Measurements from ENCODE around the gene CCR5AS.

CCR5AS gene

DNA sequence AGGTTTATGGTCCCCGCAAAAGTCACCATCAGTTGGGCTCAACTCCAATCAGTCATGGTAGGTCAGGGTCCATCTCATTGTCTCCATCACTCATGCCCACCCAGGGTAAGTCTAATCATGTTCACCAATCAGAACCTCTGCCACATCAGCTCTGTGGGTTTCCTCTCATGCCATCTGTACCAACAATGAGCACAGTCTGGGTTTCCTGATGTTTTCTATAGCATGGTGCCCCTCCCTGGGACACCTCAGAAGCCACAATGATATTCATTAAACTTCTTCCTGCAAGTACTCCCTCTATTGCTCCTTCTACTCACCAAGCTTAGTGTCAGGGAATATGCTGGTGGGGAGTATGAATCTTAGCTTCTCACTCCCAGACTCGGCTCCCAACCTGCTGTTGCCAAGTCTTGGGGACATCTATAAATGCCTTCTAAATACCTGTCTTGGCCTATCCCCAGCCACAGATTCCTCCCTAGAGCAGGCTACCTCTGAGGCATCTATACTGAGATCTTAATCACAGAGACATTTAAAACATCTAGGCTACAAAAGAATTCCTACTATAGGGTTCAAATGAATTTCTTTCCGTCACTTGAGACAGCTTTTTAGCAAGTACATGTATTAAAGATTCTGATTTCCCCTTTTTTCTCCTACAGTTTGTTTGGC lies 57.9 kb downstream of the CCR5AS start:
- TF ChIP-seq, protein P1, sequence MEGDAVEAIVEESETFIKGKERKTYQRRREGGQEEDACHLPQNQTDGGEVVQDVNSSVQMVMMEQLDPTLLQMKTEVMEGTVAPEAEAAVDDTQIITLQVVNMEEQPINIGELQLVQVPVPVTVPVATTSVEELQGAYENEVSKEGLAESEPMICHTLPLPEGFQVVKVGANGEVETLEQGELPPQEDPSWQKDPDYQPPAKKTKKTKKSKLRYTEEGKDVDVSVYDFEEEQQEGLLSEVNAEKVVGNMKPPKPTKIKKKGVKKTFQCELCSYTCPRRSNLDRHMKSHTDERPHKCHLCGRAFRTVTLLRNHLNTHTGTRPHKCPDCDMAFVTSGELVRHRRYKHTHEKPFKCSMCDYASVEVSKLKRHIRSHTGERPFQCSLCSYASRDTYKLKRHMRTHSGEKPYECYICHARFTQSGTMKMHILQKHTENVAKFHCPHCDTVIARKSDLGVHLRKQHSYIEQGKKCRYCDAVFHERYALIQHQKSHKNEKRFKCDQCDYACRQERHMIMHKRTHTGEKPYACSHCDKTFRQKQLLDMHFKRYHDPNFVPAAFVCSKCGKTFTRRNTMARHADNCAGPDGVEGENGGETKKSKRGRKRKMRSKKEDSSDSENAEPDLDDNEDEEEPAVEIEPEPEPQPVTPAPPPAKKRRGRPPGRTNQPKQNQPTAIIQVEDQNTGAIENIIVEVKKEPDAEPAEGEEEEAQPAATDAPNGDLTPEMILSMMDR (IDR thresholded peaks at IDR 0.05; ENCODE audit: low read depth, low read length) = no peak
- Histone ChIP-seq H3K9me3 (ENCODE audit: low read depth) (no peaks in the 10 kb centered on the region), H3K27me3 (peaks cover 3% of the 10 kb centered on the region), H3K27ac (no peak overlapping the region), H3K4me3 (no peak overlapping the region), H3K36me3 (no peaks in the 10 kb centered on the region), H3K4me1 (ENCODE audit: low read depth) (no peaks in the 10 kb centered on the region)
- DNase-seq (ENCODE audit: low read depth in 1 of 2, low spot score in 1 of 2) = no peak

DNA sequence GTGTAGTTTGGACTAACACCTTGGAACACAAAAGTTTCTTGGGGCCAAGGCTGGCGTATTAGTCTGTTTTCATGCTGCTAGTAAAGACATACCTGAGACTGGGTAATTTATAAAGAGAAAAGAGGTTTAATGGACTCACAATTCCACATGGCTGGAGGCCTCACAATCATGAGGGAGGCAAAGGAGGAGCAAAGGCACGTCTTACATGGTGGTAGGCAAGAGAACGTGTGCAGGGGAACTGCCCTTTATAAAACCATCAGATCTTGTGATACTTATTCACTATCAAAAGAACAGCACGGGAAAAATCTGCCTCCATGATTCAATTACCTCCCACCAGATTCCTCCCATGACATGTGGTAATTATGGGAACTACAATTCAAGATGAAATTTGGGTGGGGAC lies 62.4 kb downstream of the CCR5AS start:
- Histone ChIP-seq H3K27me3 (no peaks in the 10 kb centered on the region), H3K27ac (no peak overlapping the region)

DNA sequence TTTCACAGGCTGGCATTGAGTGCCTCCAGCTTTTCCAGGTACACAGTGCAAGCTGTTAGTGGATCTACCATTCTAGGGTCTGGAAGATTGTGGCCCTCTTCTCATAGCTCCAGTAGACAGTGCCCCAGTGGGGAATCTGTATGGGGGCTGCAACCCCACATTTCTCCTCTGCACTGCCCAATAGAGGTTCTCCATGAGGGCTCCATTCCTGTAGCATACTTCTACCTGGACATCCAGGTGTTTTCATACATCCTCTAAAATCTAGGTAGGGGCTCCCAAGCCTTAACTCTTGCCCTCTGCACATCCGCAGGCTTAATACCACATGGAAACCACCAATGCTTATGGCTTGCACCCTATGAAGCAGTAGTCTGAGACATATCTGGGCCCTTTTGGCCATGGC lies 68.0 kb downstream of the CCR5AS start:
- TF ChIP-seq, protein P1 (IDR thresholded peaks at IDR 0.05; ENCODE audit: low read depth, low read length) = no peak
- no peak overlapping the region for H3K27ac ChIP-seq
- H3K36me3 ChIP-seq = no peaks in the 10 kb centered on the region
- H3K27me3 ChIP-seq = no peaks in the 10 kb centered on the region
- no peak for DNase-seq (ENCODE audit: low read depth in 1 of 2, low spot score in 1 of 2)
- no peaks in the 10 kb centered on the region for H3K4me1 ChIP-seq (ENCODE audit: low read depth)
- H3K9me3 ChIP-seq (ENCODE audit: low read depth) = no peaks in the 10 kb centered on the region
- H3K4me3 ChIP-seq = no peak overlapping the region

More for the DNA sequence above, 62.4 kb downstream of the CCR5AS start:
- no peaks in the 10 kb centered on the region for H3K4me1 ChIP-seq (ENCODE audit: low read depth)
- no peak overlapping the region for H3K4me3 ChIP-seq
- no peaks in the 10 kb centered on the region for H3K9me3 ChIP-seq (ENCODE audit: low read depth)
- TF ChIP-seq, protein P1 (IDR thresholded peaks at IDR 0.05; ENCODE audit: low read depth, low read length) = no peak
- DNase-seq (ENCODE audit: low read depth in 1 of 2, low spot score in 1 of 2) = no peak
- no peaks in the 10 kb centered on the region for H3K36me3 ChIP-seq

DNA sequence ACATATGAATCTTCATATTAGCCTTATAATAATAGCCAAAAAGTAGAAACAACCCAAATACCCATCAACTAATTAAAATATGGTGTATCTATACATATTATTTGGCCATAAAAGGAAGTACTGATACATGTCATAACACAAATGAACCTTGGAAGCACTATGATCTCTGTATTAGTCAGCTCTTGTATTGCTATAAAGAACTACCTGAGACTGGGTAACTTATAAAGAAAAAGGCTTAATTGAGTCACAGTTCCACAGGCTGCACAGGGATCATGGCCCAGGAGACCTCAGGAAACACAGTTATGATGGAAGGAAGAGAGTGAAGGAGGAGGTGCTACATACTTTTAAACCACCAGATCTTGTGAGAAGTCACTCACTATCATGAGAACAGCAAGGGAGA lies 69.0 kb downstream of the CCR5AS start:
- H3K4me3 ChIP-seq = no peak overlapping the region
- no peak for DNase-seq (ENCODE audit: low read depth in 1 of 2, low spot score in 1 of 2)
- H3K27ac ChIP-seq = no peak overlapping the region
- H3K27me3 ChIP-seq = no peaks in the 10 kb centered on the region
- H3K4me1 ChIP-seq (ENCODE audit: low read depth) = no peaks in the 10 kb centered on the region
- H3K9me3 ChIP-seq (ENCODE audit: low read depth) = no peaks in the 10 kb centered on the region
- no peaks in the 10 kb centered on the region for H3K36me3 ChIP-seq
- TF ChIP-seq, protein P1 (IDR thresholded peaks at IDR 0.05; ENCODE audit: low read depth, low read length) = no peak

DNA sequence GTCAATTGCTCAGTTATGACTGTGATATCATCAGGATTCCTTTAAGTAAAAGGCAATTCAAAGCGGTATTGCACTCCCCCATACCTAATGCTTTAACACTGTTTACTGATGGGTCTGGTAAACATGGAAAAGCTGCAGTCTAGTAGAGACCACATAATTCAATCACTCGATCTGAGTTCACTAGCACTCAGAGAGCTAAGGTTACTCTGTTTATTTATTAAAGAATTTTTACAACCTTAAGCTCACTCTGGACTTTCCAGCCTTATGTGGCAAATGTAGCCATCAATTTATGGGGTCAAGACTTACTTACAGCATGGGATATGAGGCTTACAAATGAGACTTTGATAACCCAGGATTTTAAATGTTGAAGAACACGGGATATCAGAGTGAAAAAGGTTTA lies 71.3 kb downstream of the CCR5AS start:
- no peaks in the 10 kb centered on the region for H3K9me3 ChIP-seq (ENCODE audit: low read depth)
- DNase-seq (ENCODE audit: low read depth in 1 of 2, low spot score in 1 of 2) = no peak
- TF ChIP-seq, protein P1 (IDR thresholded peaks at IDR 0.05; ENCODE audit: low read depth, low read length) = no peak
- H3K4me1 ChIP-seq (ENCODE audit: low read depth) = no peaks in the 10 kb centered on the region
- H3K36me3 ChIP-seq = no peaks in the 10 kb centered on the region
- no peak overlapping the region for H3K4me3 ChIP-seq
- no peaks in the 10 kb centered on the region for H3K27me3 ChIP-seq
- H3K27ac ChIP-seq = no peak overlapping the region
